Esophagus squamous epithelium (tissue), 5 donors: ENCODE data around the gene NPAS1. TPM values are rescaled to one million over a fixed set of nuclear protein-coding genes. Genes with fewer than 3 reads are reported as not detected.

Experiments
- DNase-seq: peaks from one replicate; lab custom pipeline; 2025; lab: John Stamatoyannopoulos, UW
- H3K27ac ChIP-seq, 4 donors: fragments of 200-600 bp; sonication (generic); one replicate each; pipeline ENCODE4 v1.5.1; 2016 to 2019; ENCODE audit warnings: mild to moderate bottlenecking in 1 of 4
- H3K27me3 ChIP-seq, 4 donors: fragments of 200-600 bp; sonication (generic); 1 replicate in 3 of 4; 2 replicates in 1 of 4; pipeline versions ENCODE4 v1.5.1 to v1.6.0; 2017 to 2021; ENCODE audit warnings: antibody characterized with exemption in 1 of 4
- H3K36me3 ChIP-seq, 3 donors: fragments of 200-600 bp; sonication (generic); one replicate each; pipeline ENCODE4 v1.5.1; 2016 to 2019
- H3K4me1 ChIP-seq, 3 donors: fragments of 200-600 bp; sonication (generic); one replicate each; pipeline ENCODE4 v1.5.1; 2017 to 2019
- H3K4me3 ChIP-seq, 4 donors: fragments of 200-600 bp; sonication (generic); 1 replicate in 3 of 4; 2 replicates in 1 of 4; pipeline ENCODE4 v1.5.1; 2016 to 2019; ENCODE audit warnings: mild to moderate bottlenecking in 2 of 4, moderate library complexity in 1 of 4
- H3K9me3 ChIP-seq, 3 donors: fragments of 200-600 bp; sonication (generic); one replicate each; pipeline ENCODE4 v1.5.1; 2016 to 2019
- CTCF ChIP-seq, 6 experiments: fragments of 450-650 bp in 4 of 6; fragments of 200-600 bp in 2 of 6; sonication (generic) in 2 of 6; IDR thresholded peaks; one replicate each; pipeline ENCODE4 v1.5.1; 2016 to 2019; ENCODE audit warnings: antibody characterized with exemption in 6 of 6, mild to moderate bottlenecking in 4 of 6, moderate library complexity in 4 of 6
- POLR2A ChIP-seq, 4 donors: fragments of 450-650 bp; IDR thresholded peaks; one replicate each; pipeline ENCODE4 v1.6.1; 2017; ENCODE audit warnings: antibody characterized with exemption in 4 of 4, mild to moderate bottlenecking in 4 of 4, moderate library complexity in 3 of 4
- WGBS, 2 donors: methylation state at CpG; one replicate each; pipeline ENCODE4 v1.1.5; 2018; 5-methylcytosine and 5-hydroxymethylcytosine counted together
- intact Hi-C: fragments of 100-400 bp; cut with DNase I; formaldehyde crosslinking; loops from one replicate; pipeline ENCODE4 v1.15.0; 2022
- total RNA-seq, 4 donors: library from RNA; depleted of rRNA; stranded (reverse); fragments of >200 nt; gene quantifications; one replicate each; pipeline ENCODE4 v1.1.0, GENCODE V29; 2016
- donor health status: DM: yes; HTN: yes; CAD: no.

NPAS1 gene
- total RNA-seq, 4 donors from 2014 or later = 0.18 to 4.3 (median 1.1) TPM; not detected in 1

GRCh38 chr19:47058621-47059022 is 39.0 kb downstream of the NPAS1 start:
- DNase-seq = no peak
- TF ChIP-seq CTCF (IDR thresholded peaks at IDR 0.05) (no peak), POLR2A (IDR thresholded peaks at IDR 0.05) (no peak)
- 78 to 82% methylated on average over 11 of the region's 11 CpGs for WGBS, 2 donors

GRCh38 chr19:47063874-47064273 is 44.2 kb downstream of the NPAS1 start:
- Histone ChIP-seq H3K4me1 (no peaks in the 10 kb centered on the region), H3K27me3 (no peaks in the 10 kb centered on the region), H3K27ac (no peak overlapping the region), H3K9me3 (no peaks in the 10 kb centered on the region), H3K4me3 (no peak overlapping the region), H3K36me3 (peaks cover 20 to 56% (median 32%) of the 10 kb centered on the region in 3 donors)
- no peak for DNase-seq
- intact Hi-C loops = no loop called here
- TF ChIP-seq POLR2A (IDR thresholded peaks at IDR 0.05) (no peak), CTCF (IDR thresholded peaks at IDR 0.05) (no peak)
- 88 to 90% methylated on average over 3 to 6 of the region's 6 CpGs for WGBS, 2 donors

More at GRCh38 chr19:47058621-47059022, 39.0 kb downstream of the NPAS1 start:
- H3K4me1 ChIP-seq = no peaks in the 10 kb centered on the region
- intact Hi-C loops = no loop called here
- peaks cover 0 to 4% (median 0%) of the 10 kb centered on the region in 3 donors for H3K36me3 ChIP-seq
- H3K4me3 ChIP-seq = no peak overlapping the region
- no peaks in the 10 kb centered on the region for H3K9me3 ChIP-seq
- H3K27me3 ChIP-seq = no peaks in the 10 kb centered on the region
- H3K27ac ChIP-seq = no peak overlapping the region

- no peak for DNase-seq
- intact Hi-C loops = no loop called here
- H3K36me3 ChIP-seq = peaks cover 20 to 70% (median 36%) of the 10 kb centered on the region in 3 donors
- no peaks in the 10 kb centered on the region for H3K9me3 ChIP-seq
- H3K27me3 ChIP-seq = no peaks in the 10 kb centered on the region
- TF ChIP-seq CTCF (IDR thresholded peaks at IDR 0.05) (no peak), POLR2A (IDR thresholded peaks at IDR 0.05) (no peak)
- H3K27ac ChIP-seq = no peak overlapping the region
- no peak overlapping the region for H3K4me3 ChIP-seq
- no peaks in the 10 kb centered on the region for H3K4me1 ChIP-seq
- 84 to 89% methylated on average over 5 to 7 of the region's 11 CpGs for WGBS, 2 donors
These were observed 45.6 kb downstream of the NPAS1 start for GRCh38 chr19:47065242-47065641.

- intact Hi-C loops = no loop called here
- Histone ChIP-seq H3K27me3 (no peaks in the 10 kb centered on the region), H3K9me3 (no peaks in the 10 kb centered on the region), H3K4me3 (no peak overlapping the region), H3K36me3 (peaks cover 23 to 84% (median 37%) of the 10 kb centered on the region in 3 donors), H3K4me1 (no peaks in the 10 kb centered on the region), H3K27ac (no peak overlapping the region)
- 92 to 97% methylated on average over 5 to 16 of the region's 61 CpGs for WGBS, 2 donors
- TF ChIP-seq POLR2A (IDR thresholded peaks at IDR 0.05) = no peak
- no peak for TF ChIP-seq CTCF (IDR thresholded peaks at IDR 0.05)
- no peak for DNase-seq
These were observed 47.0 kb downstream of the NPAS1 start for GRCh38 chr19:47066376-47067214.

GRCh38 chr19:47067215-47067847 is 47.7 kb downstream of the NPAS1 start:
- Histone ChIP-seq H3K4me3 (no peak overlapping the region), H3K9me3 (no peaks in the 10 kb centered on the region), H3K4me1 (no peaks in the 10 kb centered on the region), H3K27me3 (no peaks in the 10 kb centered on the region), H3K27ac (no peak overlapping the region), H3K36me3 (peaks cover 30 to 91% (median 44%) of the 10 kb centered on the region in 3 donors)
- no peak for DNase-seq
- TF ChIP-seq CTCF (IDR thresholded peaks at IDR 0.05) (no peak), POLR2A (IDR thresholded peaks at IDR 0.05) (no peak)
- WGBS, 2 donors = 60 to 97% methylated on average over 1 to 6 of the region's 36 CpGs
- intact Hi-C loops = no loop called here
